ENCODE results near the gene TIGD6. TPM values are rescaled to one million over a fixed set of nuclear protein-coding genes. Genes with fewer than 3 reads are reported as not detected.

TIGD6 gene
- total and polyA plus RNA-seq, 9 of the 15 experiments (the other 6 are each of a cell fraction or from before 2014, with no cell fraction given): 1.8 to 6.3 (median 3.9) TPM

DNA sequence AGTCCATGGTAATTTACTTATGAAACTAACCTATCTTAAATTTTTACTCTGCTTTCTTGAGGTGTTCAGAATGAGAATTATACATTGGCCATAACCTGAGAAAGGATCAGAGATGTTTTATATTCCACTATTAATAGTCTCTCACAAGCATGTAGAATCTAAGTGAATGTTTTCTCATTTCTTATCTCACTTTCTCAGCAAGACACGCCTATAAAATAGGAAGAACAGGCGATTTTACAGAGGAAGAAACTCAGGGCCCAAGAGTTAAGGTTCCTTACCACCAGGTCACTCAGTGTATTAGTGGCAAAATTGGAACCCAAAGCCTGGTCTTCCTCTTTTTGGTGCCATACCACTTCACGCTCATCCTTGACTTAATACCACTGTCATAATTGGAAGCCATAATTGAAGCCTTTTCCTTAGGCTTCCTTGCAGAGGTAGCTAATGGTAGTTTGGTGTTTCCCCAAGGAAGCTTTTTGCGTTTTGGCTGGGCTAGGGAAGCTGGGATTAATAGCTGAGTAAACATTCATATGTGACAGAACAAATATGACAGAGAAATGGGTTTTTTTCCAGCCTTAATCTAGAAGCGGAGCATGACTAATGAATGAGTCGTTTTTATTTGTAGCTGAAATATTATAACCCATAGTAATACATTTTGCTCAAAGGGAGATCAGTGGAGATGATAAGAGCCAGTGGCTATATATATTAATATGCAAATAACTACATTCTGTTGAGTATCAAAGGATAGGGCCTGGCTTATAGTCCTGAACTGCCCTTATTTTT, 17.0 kb upstream of the TIGD6 start:
- TF ChIP-seq FOSL1 (tag; conservative IDR thresholded peaks at IDR 0.05) (peak; percentile 42; the same call in 1 of the 2 replicates), GATA2 (CRISPR knock-in tag; IDR thresholded peaks at IDR 0.05) (no peak), CBX3 (IDR thresholded peaks at IDR 0.05; ENCODE audit: borderline replicate concordance in 1 of 2, low read length in 2 of 2) (0 out of 3 replicates have a peak, but pooled peaks of 1 of the 2 experiments have one; percentile 9), SPI1 (IDR thresholded peaks at IDR 0.05; ENCODE audit: borderline replicate concordance, low read depth, low read length) (peak; percentile 32; the same call in 1 of the 2 replicates), ZNF707 (CRISPR knock-in tag; conservative IDR thresholded peaks at IDR 0.05) (no peak), PTRF (tag; IDR thresholded peaks at IDR 0.05) (no peak), CEBPB (tag; IDR thresholded peaks at IDR 0.05) (no peak), PHTF2 (CRISPR knock-in tag; IDR thresholded peaks at IDR 0.05) (no peak), NEUROD1 (IDR thresholded peaks at IDR 0.05; ENCODE audit: borderline replicate concordance, low read depth, low read length, partially characterized antibody) (no peak), SMARCA5 (IDR thresholded peaks at IDR 0.05) (no peak)
- H3K79me2 ChIP-seq (ENCODE audit: control insufficient read depth, insufficient read depth, low read length): 0 out of 3 replicates have a peak, but pooled peaks cover 6% of the 10 kb centered on the region
- H3K27me3 ChIP-seq (ENCODE audit: control insufficient read depth in 2 of 2, insufficient read depth in 2 of 2, low read length in 2 of 2): no peaks in the 10 kb centered on the region
- in situ Hi-C loops (cut with MboI): no loop called here
- intact Hi-C loops (cut with micrococcal nuclease): no loop called here
- ChIA-PET CTCF (ENCODE audit: low intra/inter-chr PET ratio) (interaction anchor here (0.6 kb wide), 1 partner anchor 26 kb away, joined by 3 read pairs; no protein-coding TSS in a partner anchor), POLR2A (interaction anchor here (0.7 to 1.8 kb wide), 4 partner anchors 9 to 22 kb away, joined by 3 to 12 read pairs (median 7); no protein-coding TSS in a partner anchor)
- no TSS peak for BruUV-seq (replicated peaks)
- peak overlapping the region in 1 of 2 experiments; percentile 23; a peak in 1 of 4 replicates for H3K9ac ChIP-seq (ENCODE audit: insufficient read depth in 1 of 2, low read depth in 2 of 2, low read length in 2 of 2)
- peak overlapping the region; percentile 41; the same call in 2 of the 3 replicates for H3K27ac ChIP-seq (ENCODE audit: extremely low read depth, low read depth, low read length)
- no peak overlapping the region for H3K4me3 ChIP-seq
- H4K20me1 ChIP-seq (replicated peaks; ENCODE audit: control insufficient read depth, insufficient read depth, low read length): no peaks in the 10 kb centered on the region
- no peaks in the 10 kb centered on the region; the same call in 1 of the 2 replicates for H3K9me3 ChIP-seq (replicated peaks; ENCODE audit: control insufficient read depth, insufficient read depth, low read depth, low read length)
- H3K4me1 ChIP-seq (replicated peaks in 1 of 2; ENCODE audit: control insufficient read depth in 2 of 2, insufficient read depth in 2 of 2, low read length in 2 of 2): peaks cover 2 to 9% of the 10 kb centered on the region in 2 experiments; a peak in 2 of 5 replicates
- ATAC-seq (peak; percentile 77), DNase-seq (ENCODE audit: extremely low read depth in 1 of 4, low spot score in 3 of 4) (peak in 3 of 4 experiments; percentile 24 to 37 (median 32)), FAIRE-seq (peak; percentile 65)
- H2AFZ ChIP-seq (ENCODE audit: low read depth, low read length): no peak overlapping the region
- H3K36me3 ChIP-seq (ENCODE audit: control insufficient read depth, insufficient read depth, low read length): peaks cover 100% of the 10 kb centered on the region
- no peaks in the 10 kb centered on the region for H3K9me1 ChIP-seq (ENCODE audit: control insufficient read depth, insufficient read depth, low read length)
- peak overlapping the region; percentile 6; the same call in 1 of the 2 replicates for H3K4me2 ChIP-seq (ENCODE audit: insufficient read depth, low read length)
- WGBS (ENCODE audit: insufficient coverage, low coverage, missing lambda C conversion rate): 50% methylated on average over 6 of the region's 6 CpGs
